ENCODE results near the gene ADD2.

Gene ADD2, protein sequence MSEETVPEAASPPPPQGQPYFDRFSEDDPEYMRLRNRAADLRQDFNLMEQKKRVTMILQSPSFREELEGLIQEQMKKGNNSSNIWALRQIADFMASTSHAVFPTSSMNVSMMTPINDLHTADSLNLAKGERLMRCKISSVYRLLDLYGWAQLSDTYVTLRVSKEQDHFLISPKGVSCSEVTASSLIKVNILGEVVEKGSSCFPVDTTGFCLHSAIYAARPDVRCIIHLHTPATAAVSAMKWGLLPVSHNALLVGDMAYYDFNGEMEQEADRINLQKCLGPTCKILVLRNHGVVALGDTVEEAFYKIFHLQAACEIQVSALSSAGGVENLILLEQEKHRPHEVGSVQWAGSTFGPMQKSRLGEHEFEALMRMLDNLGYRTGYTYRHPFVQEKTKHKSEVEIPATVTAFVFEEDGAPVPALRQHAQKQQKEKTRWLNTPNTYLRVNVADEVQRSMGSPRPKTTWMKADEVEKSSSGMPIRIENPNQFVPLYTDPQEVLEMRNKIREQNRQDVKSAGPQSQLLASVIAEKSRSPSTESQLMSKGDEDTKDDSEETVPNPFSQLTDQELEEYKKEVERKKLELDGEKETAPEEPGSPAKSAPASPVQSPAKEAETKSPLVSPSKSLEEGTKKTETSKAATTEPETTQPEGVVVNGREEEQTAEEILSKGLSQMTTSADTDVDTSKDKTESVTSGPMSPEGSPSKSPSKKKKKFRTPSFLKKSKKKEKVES

GRCh38 chr2:70767699-70768589 is at the start of gene ADD2:
Gene ADD2, minus strand, starts transcription at chr2:70768200. Its CDS starts 61,792 bp downstream, at chr2:70706408.
- in situ Hi-C loops (cut with MboI; ENCODE audit: low sequenced_read_pairs): no loop called here

DNA sequence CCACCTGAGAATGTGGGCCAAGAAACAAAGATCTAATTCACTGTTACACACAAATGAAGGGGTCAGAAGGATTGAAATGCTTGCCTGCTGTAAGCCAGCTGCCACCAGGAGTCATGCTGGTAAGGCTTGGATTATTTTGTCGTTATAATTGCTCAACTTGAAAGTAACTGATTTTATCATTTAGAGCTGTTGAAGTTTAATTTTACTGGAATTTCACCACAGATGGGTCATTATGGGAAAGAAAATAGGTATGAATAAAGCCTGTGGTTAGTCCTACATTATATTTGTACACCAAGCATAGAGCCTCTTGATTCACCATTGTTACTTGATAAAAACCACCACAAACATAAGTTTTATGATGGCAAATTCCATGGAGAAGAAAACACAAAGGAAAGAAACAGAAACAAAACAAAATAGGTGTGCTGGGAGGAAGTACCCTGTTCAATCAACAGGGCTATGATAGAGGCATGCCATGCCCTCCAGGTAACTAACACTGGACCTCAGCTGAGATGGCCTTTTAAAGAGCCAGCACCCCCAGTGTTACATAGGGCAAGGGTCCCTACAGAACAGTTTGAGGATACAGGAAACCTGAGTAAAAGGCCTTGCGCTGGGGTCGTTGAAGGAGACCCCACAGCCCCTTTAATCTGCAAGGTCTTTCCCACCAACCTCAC is 49.4 kb upstream of the ADD2 start:
- in situ Hi-C loops (cut with MboI; ENCODE audit: low sequenced_read_pairs): no loop called here

- in situ Hi-C loops (cut with MboI; ENCODE audit: low sequenced_read_pairs): no loop called here
These were observed 48.7 kb upstream of the ADD2 start for GRCh38 chr2:70816726-70817125.

GRCh38 chr2:70808983-70809958 is 41.3 kb upstream of the ADD2 start:
- in situ Hi-C loops (cut with MboI; ENCODE audit: low sequenced_read_pairs): no loop called here

GRCh38 chr2:70807828-70808118 is 39.8 kb upstream of the ADD2 start:
- in situ Hi-C loops (cut with MboI; ENCODE audit: low sequenced_read_pairs): no loop called here

GRCh38 chr2:70807102-70807827 is 39.3 kb upstream of the ADD2 start:
- in situ Hi-C loops (cut with MboI; ENCODE audit: low sequenced_read_pairs): no loop called here

- in situ Hi-C loops (cut with MboI; ENCODE audit: low sequenced_read_pairs): no loop called here
These were observed 38.6 kb upstream of the ADD2 start for GRCh38 chr2:70806620-70807019.

DNA sequence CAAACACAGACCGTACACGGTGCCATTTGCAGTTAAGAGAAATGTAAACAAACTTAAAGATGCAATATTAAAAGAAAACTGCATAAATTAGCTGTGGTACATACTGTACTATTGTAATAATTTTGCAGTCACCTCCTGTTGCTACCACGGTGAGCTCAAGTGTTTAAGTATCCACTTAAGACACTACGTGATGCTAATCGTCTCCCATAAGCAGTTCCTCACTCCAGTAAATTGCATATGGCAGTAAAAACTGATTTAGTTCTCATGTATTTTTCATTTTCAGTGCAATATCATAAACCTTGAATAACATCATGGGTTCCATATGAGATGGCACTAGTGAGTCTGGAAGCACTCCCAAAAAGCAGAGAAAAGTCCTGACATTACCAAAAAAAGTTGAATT is 38.0 kb upstream of the ADD2 start:
- in situ Hi-C loops (cut with MboI; ENCODE audit: low sequenced_read_pairs): no loop called here

DNA sequence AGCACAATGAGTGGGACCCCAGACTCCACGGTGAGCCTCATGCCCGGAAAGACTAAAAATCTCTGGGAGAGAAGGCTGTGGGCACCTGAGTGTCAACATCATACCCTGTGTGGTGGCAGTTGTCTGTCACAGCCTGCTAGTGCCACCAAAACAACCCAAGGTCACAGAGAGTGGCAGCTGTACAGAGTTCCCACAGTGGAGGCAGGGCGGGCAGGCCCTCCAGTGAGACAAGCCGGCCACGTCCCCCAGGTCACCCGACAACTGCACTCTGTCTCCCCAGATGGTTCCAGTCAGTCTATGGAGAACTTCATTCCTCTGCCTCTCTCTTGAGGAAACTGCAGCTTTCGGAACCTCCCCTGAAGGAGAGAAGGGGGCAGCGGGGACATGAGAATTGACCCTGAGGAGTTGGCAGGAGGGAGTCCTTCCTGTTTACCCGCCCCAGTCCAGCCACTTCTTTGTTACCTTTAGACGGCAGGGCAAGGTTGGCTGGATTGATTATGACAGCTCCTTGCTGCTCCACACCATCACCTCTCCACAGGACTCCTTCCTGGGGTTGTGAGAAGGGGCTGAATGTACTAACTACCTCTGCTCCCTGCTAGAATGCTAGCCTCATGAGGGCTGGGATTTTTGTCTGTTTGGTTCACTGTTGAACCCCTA is 33.7 kb upstream of the ADD2 start:
- in situ Hi-C loops (cut with MboI; ENCODE audit: low sequenced_read_pairs): no loop called here

DNA sequence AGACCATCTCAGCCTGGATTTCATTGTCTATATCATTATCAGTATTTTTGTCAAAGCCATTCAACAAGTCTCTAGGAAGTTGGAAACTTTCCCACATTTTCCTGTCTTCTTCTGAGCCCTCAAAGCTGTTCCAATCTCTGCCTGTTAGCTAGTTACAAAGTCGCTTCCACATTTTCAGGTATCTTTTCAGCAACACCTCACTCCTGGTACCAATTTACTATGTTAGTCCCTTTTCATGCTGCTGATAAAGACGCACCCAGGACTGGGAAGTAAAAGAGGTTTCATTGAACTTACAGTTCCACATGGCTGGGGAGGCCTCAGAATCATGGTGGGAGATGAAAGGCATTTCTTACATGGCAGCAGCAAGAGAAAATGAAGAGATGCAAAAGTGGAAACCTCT is 31.7 kb upstream of the ADD2 start:
- in situ Hi-C loops (cut with MboI; ENCODE audit: low sequenced_read_pairs): loop anchor here (25.0 kb wide), 1 partner anchor 138 kb away; the partner anchor contains the start of gene ATP6V1B1

- in situ Hi-C loops (cut with MboI; ENCODE audit: low sequenced_read_pairs): loop anchor here (25.0 kb wide), 1 partner anchor 139 kb away; the partner anchor contains the start of gene ATP6V1B1
These were observed 30.0 kb upstream of the ADD2 start for GRCh38 chr2:70797996-70798395.

DNA sequence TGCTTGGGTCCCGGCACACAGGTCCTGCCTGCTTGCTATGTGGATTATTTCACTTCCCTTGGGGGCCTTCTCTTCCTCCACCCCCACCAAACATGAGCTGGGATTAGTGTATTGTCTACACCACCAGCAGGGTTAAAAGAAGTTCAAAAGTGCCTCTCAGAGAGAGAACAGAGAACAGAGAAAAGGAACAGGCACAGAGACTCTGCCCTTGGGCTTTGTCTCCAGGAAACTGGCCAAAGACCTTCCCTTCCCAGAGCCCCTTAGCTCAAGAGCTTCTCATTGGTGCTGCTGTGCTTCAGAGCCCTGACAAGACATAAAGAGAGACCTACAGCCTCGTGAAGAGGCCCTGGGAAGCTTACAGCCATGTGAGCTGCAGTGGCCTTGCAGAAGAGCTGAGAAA is 29.5 kb upstream of the ADD2 start:
- in situ Hi-C loops (cut with MboI; ENCODE audit: low sequenced_read_pairs): loop anchor here (25.0 kb wide), 1 partner anchor 140 kb away; the partner anchor contains the start of gene ATP6V1B1

DNA sequence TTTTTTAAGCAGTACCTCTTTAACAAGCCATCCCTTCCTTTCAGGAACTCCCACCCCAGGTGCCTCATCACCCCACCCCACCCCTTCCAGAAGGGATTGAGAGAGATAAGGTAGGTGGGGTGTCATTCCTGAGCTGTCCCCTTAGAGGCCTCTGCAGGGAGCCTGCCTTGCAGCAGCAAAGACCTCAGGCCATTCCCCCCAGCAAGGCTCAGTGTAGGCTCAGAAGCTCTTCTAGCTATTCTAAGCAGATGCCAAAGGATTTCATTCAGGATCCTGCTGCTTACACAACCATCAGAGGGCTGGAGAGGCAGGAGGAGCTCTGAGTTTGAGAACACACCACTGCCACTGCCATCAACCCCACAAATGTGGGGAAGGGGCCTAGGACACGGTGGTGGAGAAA is 28.3 kb upstream of the ADD2 start:
- in situ Hi-C loops (cut with MboI; ENCODE audit: low sequenced_read_pairs): loop anchor here (25.0 kb wide), 1 partner anchor 141 kb away; the partner anchor contains the start of gene ATP6V1B1

GRCh38 chr2:70795164-70795995 is 27.4 kb upstream of the ADD2 start:
- in situ Hi-C loops (cut with MboI; ENCODE audit: low sequenced_read_pairs): loop anchor here (25.0 kb wide), 1 partner anchor 142 kb away; the partner anchor contains the start of gene ATP6V1B1

GRCh38 chr2:70793450-70793849 is 25.4 kb upstream of the ADD2 start:
- in situ Hi-C loops (cut with MboI; ENCODE audit: low sequenced_read_pairs): loop anchor here (25.0 kb wide), 1 partner anchor 144 kb away; the partner anchor contains the start of gene ATP6V1B1

DNA sequence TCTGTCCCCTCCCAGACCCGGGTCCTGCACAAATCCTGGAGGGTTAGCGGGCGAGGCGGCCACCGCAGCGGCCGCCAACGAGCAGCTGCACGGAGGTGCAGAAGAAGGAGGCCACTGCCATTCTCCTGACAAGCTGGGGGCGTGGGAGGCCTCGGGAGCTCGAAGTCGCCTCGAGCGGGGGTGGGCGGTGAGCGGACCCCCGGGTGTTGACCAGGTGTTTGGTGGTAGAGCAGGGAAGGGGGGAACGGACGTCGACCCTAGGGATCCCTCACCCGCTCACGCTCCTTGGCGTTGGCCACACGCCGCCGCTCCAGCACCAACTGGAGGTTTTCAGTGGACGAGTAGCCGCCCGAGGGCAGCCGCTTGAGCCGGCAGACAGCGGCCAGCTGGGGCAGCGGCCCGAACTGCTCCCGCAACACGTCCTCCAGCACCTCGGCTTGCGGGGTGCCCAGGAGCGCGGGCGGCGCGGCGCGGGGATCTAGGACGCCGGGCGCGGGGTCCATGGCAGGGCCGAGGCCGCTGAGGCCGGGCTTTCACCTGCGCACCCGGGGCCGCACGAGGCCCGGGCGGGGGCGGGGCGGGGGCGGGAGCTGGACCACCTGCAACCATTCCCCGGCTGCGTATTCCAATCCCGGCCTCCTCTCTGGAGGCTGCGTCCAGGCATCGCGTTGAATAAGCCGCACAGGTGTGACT is 22.3 kb upstream of the ADD2 start, which contains the start of gene FIGLA:
FIGLA (minus strand) TSS at position 508 of the 693 bp plus-strand sequence; CDS start at position 503, 5 bp downstream.
- in situ Hi-C loops (cut with MboI; ENCODE audit: low sequenced_read_pairs): loop anchor here (25.0 kb wide), 1 partner anchor 147 kb away; the partner anchor contains the start of gene ATP6V1B1
